HL-60 (cell line): Measurements from ENCODE around the gene WFDC8.
"Not testable (repeated sequence)": the region's sequence is repeated elsewhere in the genome, so short reads cannot be mapped to it uniquely, and the experiment has no call there.

Experiments
- DNase-seq, 2 experiments: peaks; one replicate each; pipeline ENCODE4 v3.0.0-alpha.2; 2010 to 2020; ENCODE audit warnings: low read depth in 1 of 2, low spot score in 1 of 2
- H3K27ac ChIP-seq: fragments of 250-450 bp; sonication (Bioruptor Pico); replicated peaks from 2 replicates; pipeline ENCODE4 v1.5.1; 2020; ENCODE audit warnings: mild to moderate bottlenecking, moderate library complexity
- H3K27me3 ChIP-seq: fragments of 250-450 bp; sonication (Bioruptor Pico); 2 replicates; pipeline ENCODE4 v1.5.1; 2021; ENCODE audit warnings: mild to moderate bottlenecking, moderate library complexity; ENCODE audit not compliant: insufficient read depth, poor library complexity, severe bottlenecking
- H3K4me3 ChIP-seq: replicated peaks from 2 replicates; pipeline ENCODE4 v1.5.1; 2011; ENCODE audit warnings: mild to moderate bottlenecking, control low read depth, low read length; ENCODE audit not compliant: insufficient read depth
- CTCF ChIP-seq: IDR thresholded peaks from one replicate; pipeline ENCODE4 v1.5.1; 2011; ENCODE audit warnings: low read length, control low read depth, inconsistent platforms; ENCODE audit not compliant: insufficient read depth
- GABPA ChIP-seq: IDR thresholded peaks from 2 replicates; pipeline ENCODE4 v1.6.1; 2012; ENCODE audit warnings: low read depth
- POLR2AphosphoS5 ChIP-seq: IDR thresholded peaks from 2 replicates; pipeline ENCODE4 v1.6.1; 2012; ENCODE audit warnings: low read depth
- REST ChIP-seq: IDR thresholded peaks from 2 replicates; pipeline ENCODE4 v1.6.1; 2012; ENCODE audit warnings: low read depth; ENCODE audit not compliant: insufficient replicate concordance
- SPI1 ChIP-seq: IDR thresholded peaks from 2 replicates; pipeline ENCODE4 v1.6.1; 2012; ENCODE audit warnings: low read depth, mild to moderate bottlenecking, borderline replicate concordance

Gene WFDC8

GRCh38 chr20:45578231-45578630, 853 bp downstream of the WFDC8 start:
- TF ChIP-seq GABPA (no peak), POLR2AphosphoS5 (no peak)
- H3K27ac ChIP-seq = no peak overlapping the region
- DNase-seq = no peak
- H3K4me3 ChIP-seq = no peak overlapping the region
- peaks cover 17% of the 10 kb centered on the region for H3K27me3 ChIP-seq

- DNase-seq = no peak
- TF ChIP-seq GABPA = no peak
- no peak for TF ChIP-seq REST
- no peak for TF ChIP-seq POLR2AphosphoS5
- no peak for TF ChIP-seq CTCF
- no peak for TF ChIP-seq SPI1
- H3K27me3 ChIP-seq = peaks cover 9% of the 10 kb centered on the region
- H3K27ac ChIP-seq = no peak overlapping the region
- H3K4me3 ChIP-seq = no peak overlapping the region
Observed at GRCh38 chr20:45576995-45577394, 2.1 kb downstream of the WFDC8 start.

GRCh38 chr20:45575931-45576330, 3.2 kb downstream of the WFDC8 start:
- Histone ChIP-seq H3K27ac (no peak overlapping the region), H3K27me3 (peaks cover 9% of the 10 kb centered on the region), H3K4me3 (no peak overlapping the region)
- no peak for DNase-seq
- TF ChIP-seq CTCF (no peak), SPI1 (no peak), GABPA (no peak), POLR2AphosphoS5 (no peak), REST (no peak)

- H3K4me3 ChIP-seq, H3K27ac ChIP-seq, DNase-seq, H3K27me3 ChIP-seq: not testable (repeated sequence)
Observed at GRCh38 chr20:45569650-45570049, 9.4 kb downstream of the WFDC8 start.

- Histone ChIP-seq H3K27ac (no peak overlapping the region), H3K4me3 (no peak overlapping the region), H3K27me3 (no peaks in the 10 kb centered on the region)
- no peak for DNase-seq
- no peak for TF ChIP-seq REST
- TF ChIP-seq CTCF = no peak
- TF ChIP-seq POLR2AphosphoS5 = no peak
- no peak for TF ChIP-seq GABPA
- TF ChIP-seq SPI1 = no peak
Observed at GRCh38 chr20:45564760-45565276, 14.3 kb downstream of the WFDC8 start.
